HL-60 (cell line): ENCODE data around the gene NECTIN4.

Source experiments
- GABPA ChIP-seq: IDR thresholded peaks from 2 replicates; pipeline ENCODE4 v1.6.1; 2012; ENCODE audit warnings: low read depth
- POLR2AphosphoS5 ChIP-seq: IDR thresholded peaks from 2 replicates; pipeline ENCODE4 v1.6.1; 2012; ENCODE audit warnings: low read depth
- SPI1 ChIP-seq: IDR thresholded peaks from 2 replicates; pipeline ENCODE4 v1.6.1; 2012; ENCODE audit warnings: low read depth, mild to moderate bottlenecking, borderline replicate concordance
- TF ChIP-seq, protein P1 (sequence below): IDR thresholded peaks from one replicate; pipeline ENCODE4 v1.5.1; 2011; ENCODE audit warnings: low read length, control low read depth, inconsistent platforms; ENCODE audit not compliant: insufficient read depth
- TF ChIP-seq, protein P2 (sequence below): IDR thresholded peaks from 2 replicates; pipeline ENCODE4 v1.6.1; 2012; ENCODE audit warnings: low read depth; ENCODE audit not compliant: insufficient replicate concordance

DNA sequence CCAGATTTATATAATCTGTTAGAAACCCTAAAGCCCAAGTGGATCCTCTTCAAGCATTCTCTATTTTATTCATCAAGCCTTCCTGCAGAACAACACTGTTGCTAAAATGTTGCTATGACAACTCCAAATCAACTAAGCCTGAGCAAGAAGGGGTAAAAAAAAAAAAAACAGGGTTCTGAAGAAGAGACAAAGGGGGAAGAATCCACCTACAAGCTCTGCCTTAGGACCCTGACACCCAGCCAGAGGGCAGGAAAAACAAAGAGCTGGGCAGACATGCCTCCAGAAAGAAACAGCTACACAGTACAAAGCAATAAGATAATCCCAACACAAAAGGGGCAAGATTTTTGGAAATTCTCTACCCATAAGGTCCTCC is 44.8 kb downstream of the NECTIN4 start:
- TF ChIP-seq, protein P1, sequence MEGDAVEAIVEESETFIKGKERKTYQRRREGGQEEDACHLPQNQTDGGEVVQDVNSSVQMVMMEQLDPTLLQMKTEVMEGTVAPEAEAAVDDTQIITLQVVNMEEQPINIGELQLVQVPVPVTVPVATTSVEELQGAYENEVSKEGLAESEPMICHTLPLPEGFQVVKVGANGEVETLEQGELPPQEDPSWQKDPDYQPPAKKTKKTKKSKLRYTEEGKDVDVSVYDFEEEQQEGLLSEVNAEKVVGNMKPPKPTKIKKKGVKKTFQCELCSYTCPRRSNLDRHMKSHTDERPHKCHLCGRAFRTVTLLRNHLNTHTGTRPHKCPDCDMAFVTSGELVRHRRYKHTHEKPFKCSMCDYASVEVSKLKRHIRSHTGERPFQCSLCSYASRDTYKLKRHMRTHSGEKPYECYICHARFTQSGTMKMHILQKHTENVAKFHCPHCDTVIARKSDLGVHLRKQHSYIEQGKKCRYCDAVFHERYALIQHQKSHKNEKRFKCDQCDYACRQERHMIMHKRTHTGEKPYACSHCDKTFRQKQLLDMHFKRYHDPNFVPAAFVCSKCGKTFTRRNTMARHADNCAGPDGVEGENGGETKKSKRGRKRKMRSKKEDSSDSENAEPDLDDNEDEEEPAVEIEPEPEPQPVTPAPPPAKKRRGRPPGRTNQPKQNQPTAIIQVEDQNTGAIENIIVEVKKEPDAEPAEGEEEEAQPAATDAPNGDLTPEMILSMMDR: no peak
- TF ChIP-seq GABPA: no peak
- TF ChIP-seq, protein P2, sequence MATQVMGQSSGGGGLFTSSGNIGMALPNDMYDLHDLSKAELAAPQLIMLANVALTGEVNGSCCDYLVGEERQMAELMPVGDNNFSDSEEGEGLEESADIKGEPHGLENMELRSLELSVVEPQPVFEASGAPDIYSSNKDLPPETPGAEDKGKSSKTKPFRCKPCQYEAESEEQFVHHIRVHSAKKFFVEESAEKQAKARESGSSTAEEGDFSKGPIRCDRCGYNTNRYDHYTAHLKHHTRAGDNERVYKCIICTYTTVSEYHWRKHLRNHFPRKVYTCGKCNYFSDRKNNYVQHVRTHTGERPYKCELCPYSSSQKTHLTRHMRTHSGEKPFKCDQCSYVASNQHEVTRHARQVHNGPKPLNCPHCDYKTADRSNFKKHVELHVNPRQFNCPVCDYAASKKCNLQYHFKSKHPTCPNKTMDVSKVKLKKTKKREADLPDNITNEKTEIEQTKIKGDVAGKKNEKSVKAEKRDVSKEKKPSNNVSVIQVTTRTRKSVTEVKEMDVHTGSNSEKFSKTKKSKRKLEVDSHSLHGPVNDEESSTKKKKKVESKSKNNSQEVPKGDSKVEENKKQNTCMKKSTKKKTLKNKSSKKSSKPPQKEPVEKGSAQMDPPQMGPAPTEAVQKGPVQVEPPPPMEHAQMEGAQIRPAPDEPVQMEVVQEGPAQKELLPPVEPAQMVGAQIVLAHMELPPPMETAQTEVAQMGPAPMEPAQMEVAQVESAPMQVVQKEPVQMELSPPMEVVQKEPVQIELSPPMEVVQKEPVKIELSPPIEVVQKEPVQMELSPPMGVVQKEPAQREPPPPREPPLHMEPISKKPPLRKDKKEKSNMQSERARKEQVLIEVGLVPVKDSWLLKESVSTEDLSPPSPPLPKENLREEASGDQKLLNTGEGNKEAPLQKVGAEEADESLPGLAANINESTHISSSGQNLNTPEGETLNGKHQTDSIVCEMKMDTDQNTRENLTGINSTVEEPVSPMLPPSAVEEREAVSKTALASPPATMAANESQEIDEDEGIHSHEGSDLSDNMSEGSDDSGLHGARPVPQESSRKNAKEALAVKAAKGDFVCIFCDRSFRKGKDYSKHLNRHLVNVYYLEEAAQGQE: no peak
- no peak for TF ChIP-seq SPI1
- TF ChIP-seq POLR2AphosphoS5: no peak
